ENCODE measurements around the gene CAMK4. TPM values are rescaled to one million over a fixed set of nuclear protein-coding genes. Genes with fewer than 3 reads are reported as not detected.
A peak's percentile ranks its signal among the peaks of the same experiment; 100 is the strongest.

CAMK4 gene
- polyA plus RNA-seq, 1 donor (not counting 4 experiments of a cell fraction or from before 2014, with no cell fraction given): 0.45 TPM

- dilution Hi-C loops (cut with MboI; ENCODE audit: extremely low pct_ligation_motif_present, low sequenced_read_pairs): no loop called here
- peak overlapping the region; percentile 77 for H2AFZ ChIP-seq (ENCODE audit: control insufficient read depth, low read length)
- no peak for FAIRE-seq
Measured at GRCh38 chr5:111513131-111513520, 288.9 kb downstream of the CAMK4 start.

GRCh38 chr5:111514087-111514486 is 289.9 kb downstream of the CAMK4 start:
- Histone ChIP-seq H3K79me2 (ENCODE audit: control insufficient read depth, insufficient read depth, low read length) (peaks cover 33% of the 10 kb centered on the region), H3K27ac (ENCODE audit: control insufficient read depth, insufficient read depth, low read length) (no peak overlapping the region), H3K9me3 (ENCODE audit: control insufficient read depth, low read depth, low read length) (no peaks in the 10 kb centered on the region), H3K36me3 (ENCODE audit: control insufficient read depth in 2 of 2, extremely low read depth in 1 of 2, insufficient read depth in 2 of 2, low read length in 2 of 2) (no peaks in the 10 kb centered on the region), H3K9ac (ENCODE audit: control insufficient read depth, extremely low read depth, insufficient read depth, low read length) (no peak overlapping the region), H4K20me1 (ENCODE audit: control insufficient read depth, extremely low read depth, insufficient read depth, low read length) (no peaks in the 10 kb centered on the region), H2AFZ (ENCODE audit: control insufficient read depth, low read length) (no peak overlapping the region), H3K4me3 (ENCODE audit: control insufficient read depth in 2 of 3, extremely low read depth in 1 of 3, insufficient read depth in 2 of 3, low read depth in 1 of 3, low read length in 3 of 3) (no peak overlapping the region), H3K4me2 (ENCODE audit: control insufficient read depth, extremely low read depth, insufficient read depth, low read depth, low read length) (no peak overlapping the region), H3K4me1 (ENCODE audit: control insufficient read depth, extremely low read depth, insufficient read depth, low read length) (peaks cover 13% of the 10 kb centered on the region), H3K9me1 (ENCODE audit: control insufficient read depth, extremely low read depth, insufficient read depth, low read length) (no peaks in the 10 kb centered on the region), H3K27me3 (ENCODE audit: control insufficient read depth, extremely low read depth, insufficient read depth, low read length) (no peaks in the 10 kb centered on the region)
- FAIRE-seq: no peak
- no peak for DNase-seq (ENCODE audit: low read depth, low spot score)
- dilution Hi-C loops (cut with MboI; ENCODE audit: extremely low pct_ligation_motif_present, low sequenced_read_pairs): no loop called here
- TF ChIP-seq CTCF (optimal IDR thresholded peaks at IDR 0.05 in 1 of 3, IDR thresholded peaks at IDR 0.05 in 1 of 3, conservative IDR thresholded peaks at IDR 0.05 in 1 of 3; ENCODE audit: extremely low read depth in 1 of 3, insufficient read depth in 2 of 3, low read length in 3 of 3): no peak
- TF ChIP-seq EZH2 (IDR thresholded peaks at IDR 0.05; ENCODE audit: low read length): no peak

More at GRCh38 chr5:111513131-111513520, 288.9 kb downstream of the CAMK4 start:
- Histone ChIP-seq H3K27ac (ENCODE audit: control insufficient read depth, insufficient read depth, low read length) (peak overlapping the region; percentile 89), H3K79me2 (ENCODE audit: control insufficient read depth, insufficient read depth, low read length) (peaks cover 42% of the 10 kb centered on the region), H3K4me2 (ENCODE audit: control insufficient read depth, extremely low read depth, insufficient read depth, low read depth, low read length) (peak overlapping the region; percentile 87), H3K4me3 (ENCODE audit: control insufficient read depth in 2 of 3, extremely low read depth in 1 of 3, insufficient read depth in 2 of 3, low read depth in 1 of 3, low read length in 3 of 3) (peak overlapping the region; percentile 84 to 92 (median 91)), H3K9me1 (ENCODE audit: control insufficient read depth, extremely low read depth, insufficient read depth, low read length) (no peaks in the 10 kb centered on the region), H3K36me3 (ENCODE audit: control insufficient read depth in 2 of 2, extremely low read depth in 1 of 2, insufficient read depth in 2 of 2, low read length in 2 of 2) (no peaks in the 10 kb centered on the region), H3K27me3 (ENCODE audit: control insufficient read depth, extremely low read depth, insufficient read depth, low read length) (no peaks in the 10 kb centered on the region), H3K4me1 (ENCODE audit: control insufficient read depth, extremely low read depth, insufficient read depth, low read length) (peaks cover 15% of the 10 kb centered on the region), H3K9ac (ENCODE audit: control insufficient read depth, extremely low read depth, insufficient read depth, low read length) (peak overlapping the region; percentile 78), H3K9me3 (ENCODE audit: control insufficient read depth, low read depth, low read length) (no peaks in the 10 kb centered on the region), H4K20me1 (ENCODE audit: control insufficient read depth, extremely low read depth, insufficient read depth, low read length) (no peaks in the 10 kb centered on the region)
- TF ChIP-seq EZH2 (IDR thresholded peaks at IDR 0.05; ENCODE audit: low read length) (no peak), CTCF (optimal IDR thresholded peaks at IDR 0.05 in 1 of 3, IDR thresholded peaks at IDR 0.05 in 1 of 3, conservative IDR thresholded peaks at IDR 0.05 in 1 of 3; ENCODE audit: extremely low read depth in 1 of 3, insufficient read depth in 2 of 3, low read length in 3 of 3) (no peak)
- no peak for DNase-seq (ENCODE audit: low read depth, low spot score)

All from keratinocyte (primary cell).